ENCODE measurements around the gene PRUNE2. TPM values are rescaled to one million over a fixed set of nuclear protein-coding genes. Genes with fewer than 3 reads are reported as not detected.
A peak's percentile ranks its signal among the peaks of the same experiment; 100 is the strongest.

PRUNE2 gene
- total RNA-seq, 4 donors from 2014 or later: 15.6 to 37.8 (median 26.1) TPM

GRCh38 chr9:76651119-76651705 lies 254.7 kb downstream of the PRUNE2 start:
- H3K4me1 ChIP-seq: peaks cover 0 to 6% (median 1%) of the 10 kb centered on the region in 4 donors
- no peaks in the 10 kb centered on the region for H3K27me3 ChIP-seq
- no peaks in the 10 kb centered on the region for H3K36me3 ChIP-seq
- peak overlapping the region in 3 of 4 donors; percentile 8 to 37 (median 35) for H3K4me3 ChIP-seq
- TF ChIP-seq CTCF (IDR thresholded peaks at IDR 0.05) (no peak), POLR2A (IDR thresholded peaks at IDR 0.05) (no peak)
- peak overlapping the region in 2 of 4 donors; percentile 39 to 69 for H3K27ac ChIP-seq
- no peak for DNase-seq
- no peaks in the 10 kb centered on the region for H3K9me3 ChIP-seq

DNA sequence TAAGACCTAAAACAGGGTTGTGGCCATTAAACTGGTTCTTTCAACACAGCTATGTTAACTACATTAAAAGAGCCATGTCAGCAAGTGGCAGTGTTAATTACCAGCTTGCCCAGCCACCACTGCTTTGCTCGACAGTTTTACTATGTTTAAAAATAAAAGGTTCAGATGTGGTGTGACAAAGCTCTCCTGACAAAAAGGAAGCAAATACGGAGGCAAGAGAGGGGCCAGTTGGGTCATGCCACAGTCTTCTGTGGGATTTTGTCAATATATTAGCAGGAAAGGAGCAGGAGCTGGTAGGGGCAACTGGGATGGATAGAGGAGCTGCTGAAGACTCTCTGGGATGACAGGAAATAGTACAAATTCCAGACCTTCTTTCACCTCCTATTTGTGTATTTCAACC lies 255.2 kb downstream of the PRUNE2 start:
- Histone ChIP-seq H3K4me1 (peaks cover 0 to 6% (median 1%) of the 10 kb centered on the region in 4 donors), H3K9me3 (no peaks in the 10 kb centered on the region), H3K36me3 (no peaks in the 10 kb centered on the region), H3K4me3 (peak overlapping the region in 2 of 4 donors; percentile 35 to 37), H3K27ac (peak overlapping the region in 2 of 4 donors; percentile 39 to 69), H3K27me3 (no peaks in the 10 kb centered on the region)
- TF ChIP-seq CTCF (IDR thresholded peaks at IDR 0.05) (no peak), POLR2A (IDR thresholded peaks at IDR 0.05) (no peak)
- DNase-seq: no peak

DNA sequence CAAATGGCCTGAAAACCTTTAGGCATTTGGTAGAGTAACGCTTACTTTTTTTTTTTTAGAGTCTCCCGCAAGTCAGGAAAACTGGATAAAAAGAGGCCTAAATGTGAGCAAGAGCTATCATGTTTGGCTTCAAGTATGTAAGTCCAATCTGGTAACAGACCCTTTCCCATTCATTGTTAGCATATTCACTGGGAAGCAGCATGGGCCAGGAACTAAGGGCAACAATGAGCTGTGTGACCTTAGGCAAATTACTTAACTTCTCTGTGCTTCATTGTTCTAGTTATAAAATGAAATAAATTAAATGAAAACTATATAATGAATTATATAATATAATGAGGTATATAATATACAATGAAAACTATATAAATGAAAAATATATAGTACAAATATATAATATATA lies 256.0 kb downstream of the PRUNE2 start:
- H3K27me3 ChIP-seq: no peaks in the 10 kb centered on the region
- TF ChIP-seq POLR2A (IDR thresholded peaks at IDR 0.05) (no peak), CTCF (IDR thresholded peaks at IDR 0.05) (no peak)
- no peak overlapping the region for H3K27ac ChIP-seq
- H3K36me3 ChIP-seq: no peaks in the 10 kb centered on the region
- peaks cover 0 to 6% (median 1%) of the 10 kb centered on the region in 4 donors for H3K4me1 ChIP-seq
- no peak for DNase-seq
- H3K9me3 ChIP-seq: no peaks in the 10 kb centered on the region
- no peak overlapping the region for H3K4me3 ChIP-seq

- peaks cover 0 to 6% (median 0%) of the 10 kb centered on the region in 3 donors for H3K36me3 ChIP-seq
- H3K27ac ChIP-seq: no peak overlapping the region
- H3K4me1 ChIP-seq: peaks cover 0 to 12% (median 0%) of the 10 kb centered on the region in 4 donors
- TF ChIP-seq POLR2A (IDR thresholded peaks at IDR 0.05) (no peak), CTCF (IDR thresholded peaks at IDR 0.05) (no peak)
- no peaks in the 10 kb centered on the region for H3K9me3 ChIP-seq
- no peak overlapping the region for H3K4me3 ChIP-seq
- peak in 2 of 3 donors; percentile 64 to 71 for DNase-seq
- no peaks in the 10 kb centered on the region for H3K27me3 ChIP-seq
Measured at GRCh38 chr9:76646249-76646648, 259.7 kb downstream of the PRUNE2 start.

DNA sequence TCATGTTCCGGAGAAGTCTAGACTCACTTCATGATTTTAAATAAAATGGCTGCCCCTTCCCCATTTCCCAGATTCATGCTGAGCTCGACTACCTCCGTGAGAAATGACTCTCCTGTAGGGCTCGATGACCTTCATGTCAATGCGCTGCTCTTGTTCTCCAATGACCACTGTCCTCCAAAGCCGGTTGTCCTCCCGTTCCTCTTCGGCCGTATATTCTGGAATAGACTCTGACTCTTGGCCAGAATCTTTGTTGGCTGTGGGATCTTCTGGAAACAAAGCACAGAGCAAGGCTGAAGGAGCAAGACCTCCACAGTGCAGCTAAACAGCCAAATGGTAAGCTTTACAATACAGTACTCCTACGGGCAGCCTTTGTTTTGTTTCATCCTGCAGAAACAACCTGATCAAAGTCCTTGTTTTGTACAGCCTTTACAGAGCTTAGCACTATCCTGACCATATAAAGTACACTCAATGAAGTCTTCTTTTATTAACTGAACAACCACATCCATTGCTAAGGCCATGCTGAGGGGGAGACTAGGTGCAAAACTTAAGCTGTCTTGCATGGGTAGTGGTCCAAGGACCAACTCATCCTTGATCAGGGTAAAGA lies 261.2 kb downstream of the PRUNE2 start:
- H3K27ac ChIP-seq: no peak overlapping the region
- no peak overlapping the region for H3K4me3 ChIP-seq
- H3K9me3 ChIP-seq: no peaks in the 10 kb centered on the region
- peaks cover 0 to 6% (median 0%) of the 10 kb centered on the region in 4 donors for H3K4me1 ChIP-seq
- TF ChIP-seq POLR2A (IDR thresholded peaks at IDR 0.05) (no peak), CTCF (IDR thresholded peaks at IDR 0.05) (no peak)
- no peaks in the 10 kb centered on the region for H3K27me3 ChIP-seq
- no peak for DNase-seq
- peaks cover 0 to 6% (median 0%) of the 10 kb centered on the region in 3 donors for H3K36me3 ChIP-seq

Measured in Peyer's patch (tissue), 4 donors.